HCT116 (cell line): ENCODE results near the gene TBC1D14. TPM values are rescaled to one million over a fixed set of nuclear protein-coding genes. Genes with fewer than 3 reads are reported as not detected.

Source experiments
- ATAC-seq: fragments of 200-7000 bp; cut with Tn5 transposase; 2 replicates; pipeline ENCODE4 v1.9.1; 2020; ENCODE audit warnings: mild to moderate bottlenecking, moderate library complexity
- BruUV-seq: library from RNA; stranded (reverse); fragments of 400-500 nt; replicated peaks from 2 replicates; lab custom pipeline; 2021; lab: Mats Ljungman, UMichigan
- CTCF ChIA-PET: fragments of 300-600 bp; sonication (Branson Sonifier 250); formaldehyde crosslinking; loops from one replicate; lab custom pipeline; 2021; ENCODE audit warnings: antibody characterized with exemption; lab: Charles Lee
- POLR2A ChIA-PET: fragments of 300-600, 350-600 bp; sonication (Branson Sonifier 250); formaldehyde crosslinking; loops from one replicate; lab custom pipeline; 2021; ENCODE audit warnings: antibody characterized with exemption; lab: Charles Lee
- RAD21 ChIA-PET, 2 experiments: fragments of 300-600 bp; sonication (Branson Sonifier 250); formaldehyde crosslinking; loops; one replicate each; lab custom pipeline; 2023; ENCODE audit warnings: low total read pairs in 2 of 2; ENCODE audit not compliant: uncharacterized antibody in 2 of 2, unreplicated experiment in 2 of 2, low non-redundant PET in 1 of 2; lab: Charles Lee
- DNase-seq: peaks from one replicate; pipeline ENCODE4 v3.0.0-alpha.2; 2010; ENCODE audit warnings: low read depth, low spot score
- H2AFZ ChIP-seq: fragments of 200-600 bp; shearing (Covaris generic), sonication (generic); 2 replicates; pipeline ENCODE4 v1.6.1; 2017; ENCODE audit warnings: low read depth, mixed run types, mixed read lengths, antibody characterized with exemption, low read length; ENCODE audit not compliant: poor library complexity, severe bottlenecking
- H3K27ac ChIP-seq: 2 replicates; pipeline ENCODE4 v1.5.1; 2012; ENCODE audit warnings: low read depth, low read length
- H3K27me3 ChIP-seq: fragments of 200-600 bp; sonication (generic); 2 replicates; pipeline ENCODE4 v1.6.1; 2016; ENCODE audit warnings: mixed run types, low read length, mixed read lengths; ENCODE audit not compliant: insufficient read depth
- H3K36me3 ChIP-seq, 2 experiments: fragments of 200-500 bp in 1 of 2; fragments of 200-600 bp in 1 of 2; sonication (Bioruptor generic) in 1 of 2; sonication (generic) in 1 of 2; 2 replicates each; pipeline versions ENCODE4 v1.5.1 to v1.6.1; 2014 to 2016; ENCODE audit warnings: low read length in 2 of 2, inconsistent platforms in 1 of 2, mixed read lengths in 1 of 2, mixed run types in 1 of 2; ENCODE audit not compliant: insufficient read depth in 2 of 2, control insufficient read depth in 1 of 2
- H3K4me1 ChIP-seq, 2 experiments: fragments of 200-600 bp in 1 of 2; sonication (generic) in 1 of 2; 2 replicates each; pipeline versions ENCODE4 v1.5.1 to v1.6.1; 2012 to 2017; ENCODE audit warnings: low read length in 2 of 2, inconsistent platforms in 1 of 2, mild to moderate bottlenecking in 1 of 2, mixed read lengths in 1 of 2, mixed run types in 1 of 2, moderate library complexity in 1 of 2; ENCODE audit not compliant: insufficient read depth in 2 of 2, control insufficient read depth in 1 of 2
- H3K4me2 ChIP-seq: fragments of 200-600 bp; sonication (generic); 2 replicates; pipeline ENCODE4 v1.6.1; 2017; ENCODE audit warnings: mixed run types, low read length, mixed read lengths
- H3K4me3 ChIP-seq, 2 experiments: fragments of 200-600 bp in 1 of 2; sonication (generic) in 1 of 2; replicated peaks in 1 of 2; 2 replicates each; pipeline ENCODE4 v1.5.1; 2011 to 2016; ENCODE audit warnings: low read length in 2 of 2, control low read depth in 1 of 2, low read depth in 1 of 2, mild to moderate bottlenecking in 1 of 2, mixed read lengths in 1 of 2, mixed run types in 1 of 2
- H3K79me2 ChIP-seq: fragments of 200-600 bp; sonication (generic); 2 replicates; pipeline ENCODE4 v1.6.1; 2017; ENCODE audit warnings: mild to moderate bottlenecking, mixed run types, low read length, moderate library complexity, mixed read lengths; ENCODE audit not compliant: insufficient read depth
- H3K9ac ChIP-seq: fragments of 200-600 bp; sonication (generic); 2 replicates; pipeline ENCODE4 v1.6.1; 2016; ENCODE audit warnings: low read length, mixed read lengths
- H3K9me2 ChIP-seq: fragments of 200-600 bp; sonication (generic), shearing (Covaris generic); 2 replicates; pipeline ENCODE4 v1.6.1; 2017; ENCODE audit warnings: mixed run types, mild to moderate bottlenecking, moderate library complexity; ENCODE audit not compliant: insufficient read depth
- H3K9me3 ChIP-seq, 2 experiments: fragments of 200-500 bp in 1 of 2; fragments of 200-600 bp in 1 of 2; sonication (Bioruptor generic) in 1 of 2; sonication (generic) in 1 of 2; 2 replicates each; pipeline ENCODE4 v1.6.1; 2014 to 2017; ENCODE audit warnings: low read length in 2 of 2, mixed read lengths in 2 of 2, inconsistent platforms in 1 of 2, low read depth in 1 of 2, mild to moderate bottlenecking in 1 of 2, mixed run types in 1 of 2, moderate library complexity in 1 of 2; ENCODE audit not compliant: control insufficient read depth in 1 of 2, insufficient read depth in 1 of 2
- H4K20me1 ChIP-seq: fragments of 200-600 bp; sonication (generic), shearing (Covaris generic); 2 replicates; pipeline ENCODE4 v1.6.1; 2017; ENCODE audit warnings: mixed run types, mild to moderate bottlenecking, moderate library complexity; ENCODE audit not compliant: insufficient read depth
- CBX3 ChIP-seq: IDR thresholded peaks from 2 replicates; pipeline ENCODE4 v1.6.1; 2012; ENCODE audit warnings: low read depth
- CTCF ChIP-seq, 3 experiments: fragments of 200-600 bp in 1 of 3; sonication (generic) in 1 of 3; IDR thresholded peaks in 2 of 3; conservative IDR thresholded peaks in 1 of 3; 2 replicates each; pipeline ENCODE4 v1.5.1; 2012 to 2017; ENCODE audit warnings: low read depth in 2 of 3, low read length in 2 of 3, antibody characterized with exemption in 1 of 3, borderline replicate concordance in 1 of 3, control low read depth in 1 of 3, mild to moderate bottlenecking in 1 of 3, mixed read lengths in 1 of 3, mixed run types in 1 of 3, moderate library complexity in 1 of 3; ENCODE audit not compliant: insufficient read depth in 1 of 3
- ELF1 ChIP-seq: IDR thresholded peaks from 2 replicates; pipeline ENCODE4 v1.6.1; 2012; ENCODE audit warnings: low read depth, borderline replicate concordance
- EZH2phosphoT487 ChIP-seq: fragments of 200-600 bp; IDR thresholded peaks from 2 replicates; pipeline ENCODE4 v1.6.1; 2018; ENCODE audit warnings: antibody characterized with exemption, borderline replicate concordance
- FOSL1 ChIP-seq: IDR thresholded peaks from 2 replicates; pipeline ENCODE4 v1.6.1; 2012; ENCODE audit warnings: low read depth
- MAX ChIP-seq: IDR thresholded peaks from 2 replicates; pipeline ENCODE4 v1.6.1; 2012
- SIN3A ChIP-seq: IDR thresholded peaks from 2 replicates; pipeline ENCODE4 v1.6.1; 2012; ENCODE audit warnings: low read depth
- YY1 ChIP-seq: IDR thresholded peaks from 2 replicates; pipeline ENCODE4 v1.6.1; 2011; ENCODE audit warnings: low read length, low read depth, moderate library complexity, mild to moderate bottlenecking; ENCODE audit not compliant: insufficient replicate concordance; ENCODE audit errors: extremely low read depth
- ZFX ChIP-seq: fragments of 450-650 bp; IDR thresholded peaks from 2 replicates; pipeline ENCODE4 v1.6.1; 2017
- intact Hi-C: fragments of 100-400 bp; cut with micrococcal nuclease; formaldehyde crosslinking; loops from 2 replicates; pipeline ENCODE4 v1.10.0; 2022
- total RNA-seq: library from RNA; stranded (reverse); gene quantifications from one replicate; pipeline ENCODE4 v1.2.1, GENCODE V29; 2021; ENCODE audit not compliant: unreplicated experiment

The TBC1D14 gene
- total RNA-seq, 1 experiment from 2014 or later = 62.9 TPM

- H3K36me3 ChIP-seq = 0 out of 4 replicates have a peak, but pooled peaks cover 0 to under 1% of the 10 kb centered on the region in 2 experiments
- H2AFZ ChIP-seq = no peak overlapping the region
- no peak overlapping the region for H3K9ac ChIP-seq
- H3K4me1 ChIP-seq = no peaks in the 10 kb centered on the region
- H4K20me1 ChIP-seq = no peaks in the 10 kb centered on the region
- no peak overlapping the region for H3K4me2 ChIP-seq
- TF ChIP-seq SIN3A (no peak), YY1 (no peak), ZFX (no peak), ELF1 (no peak), CTCF (IDR thresholded peaks at IDR 0.05 in 2 of 3, conservative IDR thresholded peaks at IDR 0.05 in 1 of 3; ENCODE audit: borderline replicate concordance in 1 of 3, insufficient read depth in 1 of 3, low read depth in 2 of 3, low read length in 2 of 3) (no peak), FOSL1 (no peak), MAX (no peak), CBX3 (no peak), EZH2phosphoT487 (no peak)
- TF ChIP-seq, all 23 proteins: peak for 0
- Histone ChIP-seq H3K79me2 (no peaks in the 10 kb centered on the region), H3K9me2 (no peaks in the 10 kb centered on the region), H3K9me3 (peaks cover 0 to 4% of the 10 kb centered on the region in 2 experiments; a peak in 2 of 4 replicates), H3K27ac (no peak overlapping the region), H3K4me3 (no peak overlapping the region), H3K27me3 (no peaks in the 10 kb centered on the region)
- ATAC-seq (no peak), DNase-seq (no peak)
- intact Hi-C loops = no loop called here
- RAD21 ChIA-PET = no interaction called here
- CTCF ChIA-PET = interaction anchor here (4.2 kb wide), 1 partner anchor 14 kb away, joined by 34 read pairs; no protein-coding TSS in a partner anchor
- POLR2A ChIA-PET = no interaction called here
- BruUV-seq = no TSS peak
These were observed 21.8 kb upstream of the TBC1D14 start for GRCh38 chr4:6887591-6888371.
